MCF 10A (cell line): Measurements from ENCODE around the gene NFAM1. TPM values are rescaled to one million over a fixed set of nuclear protein-coding genes. Genes with fewer than 3 reads are reported as not detected.

Experiments used
- BruUV-seq: library from RNA; stranded (reverse); fragments of 400-500 nt; replicated peaks from 2 replicates; lab custom pipeline; 2021; lab: Mats Ljungman, UMichigan
- CTCF ChIA-PET: fragments of 300-600 bp; sonication (Branson Sonifier 250); formaldehyde crosslinking; extraction: SDS; loops from one replicate; lab custom pipeline; 2021; ENCODE audit warnings: antibody characterized with exemption, inconsistent platforms; lab: Yijun Ruan, JAX
- POLR2A ChIA-PET: fragments of 300-600, 350-650 bp; sonication (Branson Sonifier 250); formaldehyde crosslinking; extraction: SDS; loops from one replicate; lab custom pipeline; 2020; ENCODE audit warnings: antibody characterized with exemption, inconsistent platforms; lab: Yijun Ruan, JAX
- DNase-seq: peaks from one replicate; pipeline ENCODE4 v3.0.0-alpha.2; 2018; ENCODE audit not compliant: unreplicated experiment
- H3K27ac Mint-ChIP-seq: one replicate; pipeline ENCODE4 v1.8.0; 2022; ENCODE audit warnings: mild to moderate bottlenecking, low read depth, mixed read lengths; ENCODE audit not compliant: unreplicated experiment
- H3K27me3 Mint-ChIP-seq: one replicate; pipeline ENCODE4 v1.8.0; 2022; ENCODE audit warnings: mixed read lengths; ENCODE audit not compliant: insufficient read depth, unreplicated experiment
- H3K36me3 Mint-ChIP-seq: one replicate; pipeline ENCODE4 v1.8.0; 2022; ENCODE audit warnings: mild to moderate bottlenecking, moderate library complexity, mixed read lengths; ENCODE audit not compliant: insufficient read depth, unreplicated experiment
- H3K4me1 Mint-ChIP-seq: one replicate; pipeline ENCODE4 v1.8.0; 2022; ENCODE audit warnings: mixed read lengths; ENCODE audit not compliant: insufficient read depth, unreplicated experiment
- H3K4me3 Mint-ChIP-seq: one replicate; pipeline ENCODE4 v1.8.0; 2022; ENCODE audit warnings: mild to moderate bottlenecking, moderate library complexity, mixed read lengths; ENCODE audit not compliant: unreplicated experiment
- H3K9me3 Mint-ChIP-seq: one replicate; pipeline ENCODE4 v1.8.0; 2022; ENCODE audit warnings: mixed read lengths; ENCODE audit not compliant: unreplicated experiment
- CTCF ChIP-seq: fragments of 200-600 bp; IDR thresholded peaks from one replicate; pipeline ENCODE4 v1.8.0; 2022; ENCODE audit warnings: antibody characterized with exemption, mild to moderate bottlenecking; ENCODE audit not compliant: unreplicated experiment
- intact Hi-C: fragments of 100-400 bp; cut with micrococcal nuclease; formaldehyde crosslinking; loops from 2 replicates; pipeline ENCODE4 v1.14.1; 2022
- total RNA-seq: library from RNA; stranded (reverse); gene quantifications from 2 replicates; pipeline ENCODE4 v1.2.3, GENCODE V29; 2022

NFAM1 gene
- total RNA-seq, 1 experiment from 2014 or later = not detected

GRCh38 chr22:42353883-42354727, 78.1 kb downstream of the NFAM1 start:
- no peak for DNase-seq
- Mint-ChIP-seq H3K4me1 (peaks cover 13% of the 10 kb centered on the region), H3K27me3 (no peaks in the 10 kb centered on the region), H3K9me3 (no peaks in the 10 kb centered on the region), H3K27ac (no peak overlapping the region), H3K36me3 (no peaks in the 10 kb centered on the region), H3K4me3 (no peak overlapping the region)
- BruUV-seq = no TSS peak
- CTCF ChIA-PET = interaction anchor here (0.6 to 2.0 kb wide), 2 partner anchors 185 to 813 kb away, joined by 4 read pairs; no protein-coding TSS in a partner anchor
- TF ChIP-seq CTCF = no peak
- POLR2A ChIA-PET = interaction anchor here (0.6 kb wide), 1 partner anchor 479 kb away, joined by 3 read pairs; no protein-coding TSS in a partner anchor
- intact Hi-C loops = no loop called here

GRCh38 chr22:42350373-42350772, 81.8 kb downstream of the NFAM1 start:
- no TSS peak for BruUV-seq
- no peak for TF ChIP-seq CTCF
- Mint-ChIP-seq H3K4me3 (no peak overlapping the region), H3K9me3 (no peaks in the 10 kb centered on the region), H3K36me3 (no peaks in the 10 kb centered on the region), H3K27me3 (no peaks in the 10 kb centered on the region), H3K4me1 (no peaks in the 10 kb centered on the region), H3K27ac (no peak overlapping the region)
- ChIA-PET CTCF (no interaction called here), POLR2A (no interaction called here)
- no peak for DNase-seq
- intact Hi-C loops = no loop called here

GRCh38 chr22:42347281-42347824, 84.8 kb downstream of the NFAM1 start:
- BruUV-seq = no TSS peak
- Mint-ChIP-seq H3K27ac (no peak overlapping the region), H3K9me3 (no peaks in the 10 kb centered on the region), H3K4me1 (no peaks in the 10 kb centered on the region), H3K4me3 (no peak overlapping the region), H3K27me3 (no peaks in the 10 kb centered on the region), H3K36me3 (no peaks in the 10 kb centered on the region)
- CTCF ChIA-PET = no interaction called here
- intact Hi-C loops = no loop called here
- no peak for DNase-seq
- POLR2A ChIA-PET = interaction anchor here (1.4 kb wide), 1 partner anchor 9 kb away, joined by 5 read pairs; no protein-coding TSS in a partner anchor
- no peak for TF ChIP-seq CTCF

- no peaks in the 10 kb centered on the region for H3K4me1 Mint-ChIP-seq
- no peak for DNase-seq
- no peaks in the 10 kb centered on the region for H3K36me3 Mint-ChIP-seq
- no peaks in the 10 kb centered on the region for H3K27me3 Mint-ChIP-seq
- TF ChIP-seq CTCF = no peak
- ChIA-PET POLR2A (interaction anchor here (1.4 kb wide), 1 partner anchor 10 kb away, joined by 5 read pairs; no protein-coding TSS in a partner anchor), CTCF (interaction anchor here (0.7 to 0.9 kb wide), 2 partner anchors 18 to 97 kb away, joined by 3 read pairs; no protein-coding TSS in a partner anchor)
- H3K4me3 Mint-ChIP-seq = no peak overlapping the region
- intact Hi-C loops = no loop called here
- BruUV-seq = no TSS peak
- no peaks in the 10 kb centered on the region for H3K9me3 Mint-ChIP-seq
- no peak overlapping the region for H3K27ac Mint-ChIP-seq
Observed at GRCh38 chr22:42346722-42347121, 85.5 kb downstream of the NFAM1 start.
